GM12872 (cell line): ENCODE measurements around the gene CCDC112.

Source experiments
- CTCF ChIP-seq: IDR thresholded peaks from 3 replicates; pipeline ENCODE4 v1.5.1; 2011; ENCODE audit warnings: low read depth, mild to moderate bottlenecking, low read length, moderate library complexity; ENCODE audit not compliant: insufficient read depth

CCDC112 gene

GRCh38 chr5:115324021-115324420, 27.6 kb upstream of the CCDC112 start:
- no peak for TF ChIP-seq CTCF

GRCh38 chr5:115322729-115323128, 26.3 kb upstream of the CCDC112 start:
- TF ChIP-seq CTCF, result no peak

DNA sequence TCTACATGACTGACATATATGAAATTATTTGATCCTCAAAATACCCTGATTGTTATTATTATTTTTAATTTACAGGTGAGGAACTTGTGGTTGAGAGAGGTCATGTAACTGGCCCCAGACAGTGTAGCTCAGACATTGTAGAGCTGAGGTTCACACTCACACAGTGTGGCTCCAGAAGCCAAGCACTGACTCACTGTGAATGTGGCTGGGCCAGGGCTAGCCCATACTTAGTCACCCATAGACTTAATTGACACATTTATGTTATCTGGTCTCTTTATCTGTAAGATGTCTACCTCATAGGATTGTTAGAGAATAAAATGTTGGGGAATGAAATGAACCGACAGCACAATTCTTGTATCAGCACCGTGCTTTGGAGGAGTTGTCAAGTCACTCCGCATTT, 24.9 kb upstream of the CCDC112 start:
- no peak for TF ChIP-seq CTCF

DNA sequence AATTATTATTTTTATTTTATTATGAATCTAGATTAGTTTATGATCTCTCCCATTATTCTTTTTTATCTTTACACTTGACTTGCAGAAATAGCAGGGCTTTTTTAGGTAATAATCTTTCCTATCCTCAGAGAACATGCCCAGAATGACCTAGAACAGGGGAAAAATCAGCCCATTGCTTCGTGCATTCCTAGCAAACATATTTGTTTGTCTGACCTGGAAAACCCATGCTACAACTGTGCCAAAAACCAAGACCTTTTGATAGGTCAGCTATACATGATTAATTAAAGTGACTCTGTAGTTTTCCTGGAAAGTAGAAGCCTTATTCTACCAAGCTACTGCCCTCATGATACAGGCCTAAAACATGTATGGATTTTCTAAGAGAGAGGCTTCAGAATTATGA, 24.1 kb upstream of the CCDC112 start:
- no peak for TF ChIP-seq CTCF

GRCh38 chr5:115320006-115320405, 23.6 kb upstream of the CCDC112 start:
- no peak for TF ChIP-seq CTCF

DNA sequence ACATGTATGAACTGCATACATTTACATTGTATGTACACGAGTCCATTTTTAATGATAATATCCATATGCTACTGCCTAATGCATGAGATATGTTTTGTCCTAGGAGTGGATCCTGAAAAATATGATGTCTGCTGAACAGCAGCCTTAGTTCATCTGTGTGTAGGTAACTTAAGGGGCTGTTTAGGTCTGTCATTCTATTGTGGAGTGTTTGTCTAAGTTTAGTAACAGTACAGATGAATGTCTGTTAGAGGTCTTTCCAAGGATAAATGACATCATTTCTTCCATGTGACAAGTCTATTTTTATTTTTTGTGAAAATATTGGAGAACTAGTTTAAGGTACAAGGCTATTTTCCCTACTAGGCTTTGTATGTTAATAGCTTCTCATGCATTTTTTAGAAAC, 22.6 kb upstream of the CCDC112 start:
- TF ChIP-seq CTCF, result no peak

DNA sequence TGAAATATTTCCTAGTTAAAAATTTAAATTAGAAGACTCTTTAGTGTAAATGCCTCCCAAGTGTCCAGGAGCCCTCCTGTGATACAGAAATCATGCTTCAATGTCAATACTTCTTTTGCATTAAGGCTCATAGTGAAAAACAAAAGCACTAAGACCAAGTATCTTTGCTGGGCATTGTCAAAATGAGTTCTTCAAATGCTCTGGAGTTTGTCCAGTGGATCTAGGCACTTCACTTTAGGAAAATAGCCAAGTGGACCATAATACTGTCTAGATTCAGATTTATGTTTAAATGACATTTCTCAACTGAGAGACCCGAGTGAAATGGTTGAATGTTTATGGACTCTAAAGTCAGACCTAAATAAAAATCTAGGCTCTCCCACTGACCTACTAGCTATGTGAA, 21.3 kb upstream of the CCDC112 start:
- TF ChIP-seq CTCF, result no peak

GRCh38 chr5:115317320-115317719, 20.9 kb upstream of the CCDC112 start:
- no peak for TF ChIP-seq CTCF
